GM18508 (cell line): ENCODE measurements around the gene CEBPZ.

ENCODE experiments used
- ATAC-seq: cut with Tn5 transposase; IDR thresholded peaks from one replicate; pipeline ENCODE4 v1.9.1; 2021; ENCODE audit warnings: moderate number of reproducible peaks; ENCODE audit not compliant: insufficient read depth, unreplicated experiment

The CEBPZ gene

GRCh38 chr2:37189452-37190153 lies 41.8 kb downstream of the CEBPZ start:
- no peak for ATAC-seq

GRCh38 chr2:37188570-37188969 lies 42.8 kb downstream of the CEBPZ start, which contains the start of gene SULT6B1:
TSS of gene SULT6B1 (minus strand) at chr2:37188670. CDS start at chr2:37188640, 30 bp downstream.
- no peak for ATAC-seq

- no peak for ATAC-seq
Observed at GRCh38 chr2:37181726-37182684, 49.4 kb downstream of the CEBPZ start.

GRCh38 chr2:37180640-37181039 lies 50.8 kb downstream of the CEBPZ start:
- ATAC-seq, result no peak

- ATAC-seq, result no peak
Observed at GRCh38 chr2:37180006-37180639, 51.3 kb downstream of the CEBPZ start.

- no peak for ATAC-seq
Observed at GRCh38 chr2:37173741-37174140, 57.7 kb downstream of the CEBPZ start.

- no peak for ATAC-seq
Observed at GRCh38 chr2:37171624-37171950, 59.8 kb downstream of the CEBPZ start.

GRCh38 chr2:37168217-37168981 lies 63.0 kb downstream of the CEBPZ start:
- no peak for ATAC-seq

- ATAC-seq, result no peak
Observed at GRCh38 chr2:37167636-37168180, 63.7 kb downstream of the CEBPZ start.

GRCh38 chr2:37164757-37165156 lies 66.6 kb downstream of the CEBPZ start:
- ATAC-seq, result no peak

GRCh38 chr2:37156857-37157714 lies 74.3 kb downstream of the CEBPZ start, which contains the start of gene EIF2AK2:
TSS of gene EIF2AK2 (minus strand) at chr2:37156980. CDS start at chr2:37147806, 9,174 bp downstream.
- peak; percentile 72 for ATAC-seq

GRCh38 chr2:37156071-37156856 lies 75.1 kb downstream of the CEBPZ start:
- no peak for ATAC-seq

- no peak for ATAC-seq
Observed at GRCh38 chr2:37154785-37155184, 76.6 kb downstream of the CEBPZ start.

- no peak for ATAC-seq
Observed at GRCh38 chr2:37153224-37153623, 78.2 kb downstream of the CEBPZ start.
